Neural cell (in vitro differentiated cells): Measurements from ENCODE around the gene FERD3L.

Experiments
- EP300 ChIP-seq: fragments of 450-650 bp; conservative IDR thresholded peaks from 2 replicates; pipeline ENCODE4 v1.6.1; 2014; ENCODE audit warnings: antibody characterized with exemption, mild to moderate bottlenecking, moderate library complexity; ENCODE audit not compliant: poor library complexity, severe bottlenecking
- EZH2 ChIP-seq: fragments of 200-600, 300-800 bp; shearing (Covaris generic), sonication (generic); IDR thresholded peaks from 2 replicates; pipeline ENCODE4 v1.6.1; 2014; ENCODE audit warnings: antibody characterized with exemption, low read length, borderline replicate concordance, mild to moderate bottlenecking; ENCODE audit not compliant: insufficient read depth, poor library complexity, severe bottlenecking
- SMC3 ChIP-seq: fragments of 450-650 bp; conservative IDR thresholded peaks from 2 replicates; pipeline ENCODE4 v1.6.1; 2014; ENCODE audit warnings: antibody characterized with exemption, mild to moderate bottlenecking, moderate library complexity; ENCODE audit not compliant: poor library complexity
- TAF1 ChIP-seq: IDR thresholded peaks from 2 replicates; pipeline ENCODE4 v1.6.1; 2012; ENCODE audit warnings: low read depth
- TF ChIP-seq, protein P1 (sequence below): fragments of 450-650 bp; IDR thresholded peaks from 2 replicates; pipeline ENCODE4 v1.5.1; 2014; ENCODE audit warnings: antibody characterized with exemption, mild to moderate bottlenecking, moderate library complexity; ENCODE audit not compliant: poor library complexity, severe bottlenecking

DNA sequence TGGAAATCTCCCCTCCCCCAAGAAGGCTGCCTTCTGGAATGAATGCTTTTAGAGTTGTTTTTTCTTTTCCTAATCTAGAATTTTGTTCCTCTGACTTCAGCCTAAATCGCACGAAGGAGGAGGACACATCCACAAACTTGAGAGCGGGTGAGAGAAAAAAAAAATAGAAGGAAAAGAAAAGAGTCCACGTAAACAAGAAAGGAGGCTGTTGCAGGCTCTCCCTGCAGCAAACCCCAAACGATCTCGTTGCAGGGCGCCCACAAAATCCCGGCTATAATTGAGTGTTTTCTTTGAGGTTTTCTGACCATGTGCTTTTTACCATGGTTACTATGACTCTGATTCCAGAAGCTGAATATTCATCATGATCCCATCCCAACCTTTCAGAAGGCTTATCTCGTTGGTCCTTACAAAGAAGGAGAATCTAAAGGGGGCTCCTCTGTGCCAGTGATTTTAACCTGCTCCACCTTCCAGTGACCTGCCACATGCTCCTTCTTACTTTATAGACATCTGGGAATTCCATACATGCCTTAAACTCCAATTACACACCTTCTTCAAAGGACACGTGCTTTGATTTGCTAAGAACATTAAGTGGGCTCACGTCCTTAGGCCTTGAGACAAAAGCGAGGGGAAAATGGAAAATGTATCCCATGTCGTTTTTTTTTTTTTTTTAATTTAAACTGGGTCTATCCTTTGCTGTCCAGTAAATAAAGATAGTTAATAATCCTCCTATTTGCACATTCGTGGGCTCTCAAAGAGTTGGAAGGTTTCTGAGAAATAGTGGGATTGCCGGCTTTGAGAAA is 33.5 kb downstream of the FERD3L start:
- TF ChIP-seq, protein P1, sequence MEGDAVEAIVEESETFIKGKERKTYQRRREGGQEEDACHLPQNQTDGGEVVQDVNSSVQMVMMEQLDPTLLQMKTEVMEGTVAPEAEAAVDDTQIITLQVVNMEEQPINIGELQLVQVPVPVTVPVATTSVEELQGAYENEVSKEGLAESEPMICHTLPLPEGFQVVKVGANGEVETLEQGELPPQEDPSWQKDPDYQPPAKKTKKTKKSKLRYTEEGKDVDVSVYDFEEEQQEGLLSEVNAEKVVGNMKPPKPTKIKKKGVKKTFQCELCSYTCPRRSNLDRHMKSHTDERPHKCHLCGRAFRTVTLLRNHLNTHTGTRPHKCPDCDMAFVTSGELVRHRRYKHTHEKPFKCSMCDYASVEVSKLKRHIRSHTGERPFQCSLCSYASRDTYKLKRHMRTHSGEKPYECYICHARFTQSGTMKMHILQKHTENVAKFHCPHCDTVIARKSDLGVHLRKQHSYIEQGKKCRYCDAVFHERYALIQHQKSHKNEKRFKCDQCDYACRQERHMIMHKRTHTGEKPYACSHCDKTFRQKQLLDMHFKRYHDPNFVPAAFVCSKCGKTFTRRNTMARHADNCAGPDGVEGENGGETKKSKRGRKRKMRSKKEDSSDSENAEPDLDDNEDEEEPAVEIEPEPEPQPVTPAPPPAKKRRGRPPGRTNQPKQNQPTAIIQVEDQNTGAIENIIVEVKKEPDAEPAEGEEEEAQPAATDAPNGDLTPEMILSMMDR: no peak
- TF ChIP-seq EP300 (no peak), EZH2 (no peak), TAF1 (no peak), SMC3 (no peak)
